NCI-H2081 (cell line): ENCODE measurements around the gene ATP11A.

Source experiments
- DNase-seq, 2 experiments: peaks; one replicate each; lab custom pipeline; 2025; lab: John Stamatoyannopoulos, UW

Gene ATP11A

DNA sequence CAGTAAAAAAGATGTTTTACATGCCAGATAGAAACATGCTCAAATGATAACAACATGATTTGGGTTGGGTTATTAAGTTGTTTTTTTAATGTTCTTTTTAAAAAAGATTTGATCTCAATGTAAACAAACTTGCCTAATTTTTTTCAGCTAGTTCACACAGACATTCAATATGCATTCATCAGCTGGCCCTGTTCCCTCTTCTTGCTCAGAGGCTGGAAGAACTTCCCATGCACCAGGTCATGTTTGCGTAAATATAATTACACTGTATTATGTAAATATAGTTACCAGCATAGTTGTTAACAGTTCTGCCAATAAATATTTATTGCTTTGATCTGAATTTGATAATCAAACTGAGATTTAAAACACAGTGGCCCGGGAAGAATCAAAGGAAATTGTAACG is 70.6 kb downstream of the ATP11A start:
- peak in 1 of 2 experiments; percentile 21 for DNase-seq

- no peak for DNase-seq
These were observed 71.1 kb downstream of the ATP11A start for GRCh38 chr13:112760931-112761330.

DNA sequence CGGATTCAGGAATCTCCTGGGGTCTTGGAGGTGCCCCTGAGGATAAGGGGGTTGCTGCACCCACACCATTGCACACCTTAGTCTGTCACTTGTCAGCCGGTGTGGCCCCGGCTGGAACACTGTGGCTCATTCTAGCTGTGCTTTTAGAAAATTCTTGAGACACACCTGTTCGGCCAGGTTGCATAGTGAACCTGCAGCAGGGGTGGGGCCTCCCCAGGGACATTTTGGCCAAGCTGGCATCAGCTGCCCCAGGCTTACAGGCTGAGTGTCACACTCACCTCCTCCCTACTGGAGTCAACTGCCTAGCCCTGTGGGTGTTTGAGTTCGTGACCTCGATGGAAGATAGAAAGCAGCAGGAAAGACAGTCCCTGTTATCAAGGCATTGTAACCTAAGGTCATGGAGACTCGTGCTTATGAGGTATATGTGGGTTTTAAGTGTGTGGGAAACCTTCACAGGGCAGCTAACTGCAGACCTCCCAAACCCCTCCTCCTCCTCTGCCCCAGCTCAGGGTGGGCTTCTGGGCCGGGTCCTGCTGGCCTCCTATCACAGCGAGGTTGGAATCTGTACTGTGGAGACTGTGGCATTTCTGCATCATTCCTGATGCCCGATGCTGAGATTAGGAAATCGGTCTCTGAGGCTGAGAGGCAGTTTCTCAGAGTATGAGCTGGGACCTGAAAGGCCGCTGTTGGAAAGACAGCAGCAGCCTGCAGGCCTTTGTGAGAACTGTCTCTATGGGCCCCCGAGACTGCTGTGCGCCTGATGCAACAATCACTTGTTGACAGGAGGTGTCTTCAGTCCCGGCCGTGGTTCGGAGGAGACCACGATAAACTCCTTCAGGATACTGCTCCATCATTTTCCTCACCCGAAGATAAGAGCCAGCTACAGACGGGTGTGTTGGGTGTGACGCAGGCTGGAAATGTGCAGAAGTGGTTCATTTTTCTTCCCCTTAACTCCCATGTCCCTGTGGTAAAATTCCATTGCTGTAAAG is 72.2 kb downstream of the ATP11A start:
- DNase-seq, result no peak

- no peak for DNase-seq
These were observed 72.8 kb downstream of the ATP11A start for GRCh38 chr13:112762690-112763080.

DNA sequence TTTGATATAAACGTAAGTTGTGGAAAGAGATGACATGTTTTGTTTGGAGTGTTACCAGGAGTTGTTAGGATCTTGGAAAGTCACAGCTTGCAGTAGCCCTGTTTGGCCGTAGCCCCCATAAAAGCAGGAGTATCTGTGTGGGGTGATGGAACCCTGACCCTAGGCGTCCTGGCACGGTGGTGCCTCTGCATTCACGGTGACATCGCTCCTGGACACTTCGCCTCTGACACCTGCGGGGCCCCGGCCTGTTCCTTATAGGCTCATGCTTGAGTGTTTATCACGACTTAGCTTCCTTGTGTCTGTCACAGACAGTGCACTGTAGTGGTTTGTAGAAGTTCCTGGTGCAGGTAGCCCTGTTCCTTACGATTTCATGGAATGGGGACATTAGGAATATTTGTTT is 74.2 kb downstream of the ATP11A start:
- DNase-seq, result no peak

DNA sequence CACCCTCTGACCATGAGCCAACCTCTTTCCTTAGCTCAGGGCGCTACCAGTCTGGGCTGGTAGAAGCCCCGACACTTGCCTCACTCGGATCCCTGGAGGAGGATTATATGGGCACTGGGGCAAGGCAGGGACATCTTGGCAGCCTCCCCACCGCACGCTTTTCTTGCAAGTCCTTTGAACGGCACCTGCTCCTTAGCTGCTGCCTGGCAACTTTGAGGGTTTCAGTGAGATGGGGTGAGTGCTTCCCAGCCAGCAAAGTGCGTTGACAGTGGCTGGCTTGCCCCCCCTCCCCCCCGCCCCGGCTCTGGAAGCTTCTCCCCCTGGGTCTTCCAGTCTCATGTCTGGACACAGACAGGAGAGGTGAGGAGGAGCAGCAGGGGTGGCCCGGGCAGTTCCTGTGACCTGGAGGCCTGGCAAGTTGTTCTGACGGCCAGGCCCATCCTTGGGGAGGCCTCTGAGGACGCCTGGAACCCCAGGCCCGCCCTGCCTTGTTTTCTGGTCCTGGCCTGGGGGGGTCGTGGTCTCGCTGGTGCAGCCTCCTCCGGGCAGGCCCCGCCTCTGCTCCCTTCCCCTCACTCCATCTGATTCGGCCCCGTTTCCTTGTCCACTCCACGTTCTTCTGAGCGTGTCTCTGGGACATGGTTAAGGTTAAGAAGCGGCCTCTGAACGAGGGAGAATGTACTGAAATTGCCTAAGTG is 75.2 kb downstream of the ATP11A start:
- DNase-seq, result no peak

GRCh38 chr13:112765731-112766130 is 75.9 kb downstream of the ATP11A start:
- no peak for DNase-seq

DNA sequence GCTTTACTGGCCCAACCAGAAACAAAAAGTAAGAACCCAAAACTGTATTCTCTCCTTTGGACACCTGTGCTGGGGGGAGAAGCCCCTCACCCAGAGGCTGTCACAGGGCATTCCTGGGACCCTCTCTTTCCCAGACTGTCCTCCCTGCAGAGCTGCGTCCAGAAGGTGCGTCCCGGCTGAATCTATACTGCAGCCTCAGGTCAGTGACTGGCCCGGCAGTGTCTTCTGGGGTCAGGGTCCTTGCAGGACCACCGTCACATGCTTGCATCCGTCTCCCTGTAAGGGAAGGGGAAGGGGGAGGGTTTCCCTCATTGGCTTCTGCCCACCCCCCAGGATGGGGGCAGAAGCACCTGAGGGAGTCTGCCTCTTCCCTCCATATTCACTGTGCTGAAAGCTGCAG is 76.5 kb downstream of the ATP11A start:
- DNase-seq, result no peak

DNA sequence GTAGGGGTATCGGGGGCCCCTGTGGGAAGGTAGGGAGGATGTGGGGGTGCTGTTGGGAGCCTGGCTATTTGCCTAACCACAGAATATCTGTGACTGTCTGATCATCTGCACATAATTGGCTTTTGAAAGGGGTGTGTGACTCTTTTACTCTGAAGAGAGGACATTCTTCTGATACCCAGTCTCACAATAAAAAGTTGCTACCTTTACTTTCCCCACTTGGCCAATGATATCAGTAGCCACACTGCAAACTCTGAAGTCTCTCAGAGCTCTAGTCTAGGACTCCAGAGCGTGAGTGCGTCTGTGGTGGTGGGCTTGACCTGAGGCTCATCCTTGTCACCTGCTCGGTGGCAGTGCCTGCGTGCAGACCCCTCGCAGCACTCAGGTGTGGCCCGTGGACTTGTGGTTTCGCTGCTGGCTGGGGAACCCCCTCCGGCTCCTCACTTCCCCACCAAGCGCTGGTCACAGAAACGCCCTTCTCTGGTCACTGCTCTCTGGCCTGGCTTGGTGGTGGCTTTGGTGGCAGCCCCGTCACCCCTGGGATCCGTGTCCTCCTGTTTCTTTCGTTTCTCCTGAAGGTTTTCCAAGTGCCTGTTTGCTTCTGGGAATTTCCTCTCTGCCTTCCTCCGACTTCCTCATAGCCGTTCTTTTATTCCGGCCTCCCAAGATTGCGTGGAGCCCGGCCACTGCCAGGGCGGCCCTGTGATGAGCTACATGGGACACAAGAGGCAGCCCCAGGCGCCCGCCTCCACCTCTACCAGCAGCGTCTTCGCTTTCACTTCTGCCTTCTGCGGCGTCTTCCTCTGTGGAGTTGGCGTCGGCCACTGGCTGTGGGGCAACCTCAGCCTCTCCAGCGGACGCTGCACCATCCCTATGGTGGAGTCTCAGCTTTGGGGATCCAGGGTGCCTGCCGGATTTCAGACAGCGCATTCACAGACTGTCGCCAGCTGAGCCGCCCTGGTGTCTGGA is 78.0 kb downstream of the ATP11A start:
- no peak for DNase-seq

- no peak for DNase-seq
These were observed 79.1 kb downstream of the ATP11A start for GRCh38 chr13:112768795-112769481.

DNA sequence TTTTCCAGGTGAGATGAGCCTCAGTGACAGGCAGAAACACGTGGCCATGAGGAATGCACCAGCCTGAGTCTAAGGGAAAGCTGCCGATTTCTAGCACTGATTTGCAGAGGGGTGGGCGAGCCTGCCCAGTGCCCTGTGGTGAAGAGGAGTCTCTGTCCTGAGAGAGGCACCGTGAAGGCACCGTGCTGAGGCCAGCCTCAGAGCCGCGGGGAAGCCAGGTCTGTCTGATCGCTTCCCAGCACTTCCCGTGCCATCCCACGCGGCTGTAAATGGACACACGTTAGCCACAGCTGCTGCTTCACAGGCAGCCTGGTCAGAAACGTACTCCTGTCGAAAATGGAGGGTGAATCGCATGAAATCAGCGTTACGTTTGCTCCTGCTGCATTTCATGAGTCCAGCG is 79.8 kb downstream of the ATP11A start:
- peak in 1 of 2 experiments; percentile 23 for DNase-seq

- DNase-seq, result peak in 1 of 2 experiments; percentile 36
These were observed 80.7 kb downstream of the ATP11A start for GRCh38 chr13:112770504-112770903.

GRCh38 chr13:112771139-112771876 is 81.5 kb downstream of the ATP11A start:
- no peak for DNase-seq

- no peak for DNase-seq
These were observed 82.2 kb downstream of the ATP11A start for GRCh38 chr13:112771877-112772538.

- no peak for DNase-seq
These were observed 82.7 kb downstream of the ATP11A start for GRCh38 chr13:112772539-112772909.

- DNase-seq, result no peak
These were observed 83.1 kb downstream of the ATP11A start for GRCh38 chr13:112772929-112773328.

DNA sequence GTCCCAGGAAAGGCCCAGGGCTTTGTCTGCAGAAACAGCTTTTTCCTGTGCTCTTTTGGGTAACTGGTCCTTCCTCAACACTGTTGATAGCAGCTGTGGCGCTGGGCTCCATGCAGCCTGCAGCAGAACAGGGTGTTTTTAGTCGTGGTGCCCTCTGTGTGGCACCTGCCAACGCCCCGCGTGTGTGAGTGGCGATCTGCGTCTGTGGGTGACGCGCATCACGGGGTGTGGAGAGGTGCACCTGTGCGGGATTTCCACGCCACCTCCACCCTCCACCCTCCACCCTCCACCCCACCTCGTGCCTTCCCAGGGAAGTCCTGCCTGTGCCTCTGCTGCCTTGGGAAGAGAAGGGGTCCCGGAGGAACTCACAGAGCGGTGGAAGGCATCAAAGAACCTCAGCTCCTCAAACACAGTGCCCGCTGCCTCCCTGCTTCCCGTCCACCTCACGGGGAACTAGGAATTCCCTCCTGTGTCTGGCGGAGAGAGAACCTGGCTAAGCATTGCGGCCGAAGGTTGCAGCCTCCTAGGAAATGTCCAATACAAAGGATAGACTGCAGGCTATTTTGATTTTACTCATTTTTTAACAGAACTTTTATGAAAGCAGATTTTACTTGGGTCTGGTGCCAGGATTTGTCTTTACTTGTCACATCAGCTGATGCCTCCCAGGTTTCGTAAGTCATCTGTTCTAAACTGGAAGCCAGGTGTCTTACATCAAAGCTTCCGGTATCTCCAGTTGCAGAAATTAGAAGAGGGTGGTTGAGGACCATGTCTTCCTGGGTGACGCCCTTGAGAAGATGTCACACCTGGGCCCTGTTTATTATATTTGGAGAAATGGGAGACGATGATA is 84.0 kb downstream of the ATP11A start:
- DNase-seq, result no peak

- DNase-seq, result no peak
These were observed 84.6 kb downstream of the ATP11A start for GRCh38 chr13:112774448-112774792.

DNA sequence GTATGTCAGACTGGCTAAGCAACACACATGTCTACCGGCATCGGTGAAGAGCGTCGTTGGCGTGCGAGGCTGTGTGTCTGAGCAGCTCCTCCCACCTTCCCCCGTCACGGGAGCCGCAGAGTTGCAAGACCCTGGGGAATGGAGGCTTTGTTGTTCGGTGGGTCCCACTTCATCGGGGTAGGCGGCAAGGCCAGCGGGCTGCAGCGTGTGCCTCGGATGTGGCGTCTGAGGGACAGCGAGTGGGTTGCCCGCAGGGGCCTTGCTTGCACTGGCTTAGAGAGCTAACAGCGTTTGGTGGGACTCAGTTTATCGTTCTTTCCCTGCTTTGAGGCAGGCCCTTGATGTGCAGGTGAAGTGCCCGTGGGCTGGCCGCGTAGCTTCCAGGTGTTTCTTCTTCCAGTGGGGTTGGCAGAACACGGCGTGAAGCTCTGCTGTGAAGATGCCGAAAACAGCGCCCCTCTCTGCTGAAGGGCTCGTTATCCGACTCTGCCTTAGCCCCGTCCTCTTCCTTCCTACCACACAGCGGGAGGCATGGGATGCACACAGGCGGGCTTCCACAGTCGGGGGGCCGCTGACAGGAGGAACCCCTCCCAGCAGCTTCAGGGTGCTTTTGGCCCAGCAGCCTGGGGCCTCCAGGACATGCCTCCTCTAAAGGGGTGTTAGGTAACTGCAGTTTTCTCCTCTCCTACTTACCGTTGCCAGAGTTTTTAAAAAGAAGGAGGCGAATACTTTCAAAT is 85.2 kb downstream of the ATP11A start:
- DNase-seq, result no peak
